WI38 (cell line): ENCODE results near the gene RBPJL.

ENCODE experiments used
- H3K4me3 ChIP-seq: 2 replicates; pipeline ENCODE4 v1.5.1; 2011; ENCODE audit warnings: low read depth, mild to moderate bottlenecking, control low read depth, low read length
- TF ChIP-seq, protein P1 (sequence below): IDR thresholded peaks from 2 replicates; pipeline ENCODE4 v1.5.1; 2012; ENCODE audit warnings: low read depth, mild to moderate bottlenecking, control low read depth, low read length

RBPJL gene

DNA sequence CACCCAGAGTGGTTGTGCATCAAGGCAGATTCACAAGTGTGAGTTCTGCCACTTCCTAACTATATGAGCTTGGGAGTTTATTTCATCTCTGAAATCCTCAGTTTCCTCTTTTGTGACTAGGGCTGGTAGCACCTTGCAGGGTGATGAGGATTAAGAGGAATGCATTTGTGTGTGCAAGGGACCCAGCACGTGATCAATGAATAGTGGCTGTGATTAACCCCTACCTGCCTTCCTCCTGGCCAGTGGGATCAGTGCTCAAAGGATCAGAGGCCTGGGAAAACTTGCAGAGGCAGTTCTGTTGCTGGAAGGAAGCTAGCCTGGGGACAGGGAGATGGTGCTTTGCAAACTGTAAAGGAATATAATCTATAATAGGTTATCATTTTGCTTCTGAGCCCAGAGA is 34.3 kb downstream of the RBPJL start:
- TF ChIP-seq, protein P1, sequence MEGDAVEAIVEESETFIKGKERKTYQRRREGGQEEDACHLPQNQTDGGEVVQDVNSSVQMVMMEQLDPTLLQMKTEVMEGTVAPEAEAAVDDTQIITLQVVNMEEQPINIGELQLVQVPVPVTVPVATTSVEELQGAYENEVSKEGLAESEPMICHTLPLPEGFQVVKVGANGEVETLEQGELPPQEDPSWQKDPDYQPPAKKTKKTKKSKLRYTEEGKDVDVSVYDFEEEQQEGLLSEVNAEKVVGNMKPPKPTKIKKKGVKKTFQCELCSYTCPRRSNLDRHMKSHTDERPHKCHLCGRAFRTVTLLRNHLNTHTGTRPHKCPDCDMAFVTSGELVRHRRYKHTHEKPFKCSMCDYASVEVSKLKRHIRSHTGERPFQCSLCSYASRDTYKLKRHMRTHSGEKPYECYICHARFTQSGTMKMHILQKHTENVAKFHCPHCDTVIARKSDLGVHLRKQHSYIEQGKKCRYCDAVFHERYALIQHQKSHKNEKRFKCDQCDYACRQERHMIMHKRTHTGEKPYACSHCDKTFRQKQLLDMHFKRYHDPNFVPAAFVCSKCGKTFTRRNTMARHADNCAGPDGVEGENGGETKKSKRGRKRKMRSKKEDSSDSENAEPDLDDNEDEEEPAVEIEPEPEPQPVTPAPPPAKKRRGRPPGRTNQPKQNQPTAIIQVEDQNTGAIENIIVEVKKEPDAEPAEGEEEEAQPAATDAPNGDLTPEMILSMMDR: no peak
- H3K4me3 ChIP-seq: no peak overlapping the region

GRCh38 chr20:45341579-45341938 is 34.9 kb downstream of the RBPJL start:
- TF ChIP-seq, protein P1: no peak
- H3K4me3 ChIP-seq: peak overlapping the region; percentile 31

DNA sequence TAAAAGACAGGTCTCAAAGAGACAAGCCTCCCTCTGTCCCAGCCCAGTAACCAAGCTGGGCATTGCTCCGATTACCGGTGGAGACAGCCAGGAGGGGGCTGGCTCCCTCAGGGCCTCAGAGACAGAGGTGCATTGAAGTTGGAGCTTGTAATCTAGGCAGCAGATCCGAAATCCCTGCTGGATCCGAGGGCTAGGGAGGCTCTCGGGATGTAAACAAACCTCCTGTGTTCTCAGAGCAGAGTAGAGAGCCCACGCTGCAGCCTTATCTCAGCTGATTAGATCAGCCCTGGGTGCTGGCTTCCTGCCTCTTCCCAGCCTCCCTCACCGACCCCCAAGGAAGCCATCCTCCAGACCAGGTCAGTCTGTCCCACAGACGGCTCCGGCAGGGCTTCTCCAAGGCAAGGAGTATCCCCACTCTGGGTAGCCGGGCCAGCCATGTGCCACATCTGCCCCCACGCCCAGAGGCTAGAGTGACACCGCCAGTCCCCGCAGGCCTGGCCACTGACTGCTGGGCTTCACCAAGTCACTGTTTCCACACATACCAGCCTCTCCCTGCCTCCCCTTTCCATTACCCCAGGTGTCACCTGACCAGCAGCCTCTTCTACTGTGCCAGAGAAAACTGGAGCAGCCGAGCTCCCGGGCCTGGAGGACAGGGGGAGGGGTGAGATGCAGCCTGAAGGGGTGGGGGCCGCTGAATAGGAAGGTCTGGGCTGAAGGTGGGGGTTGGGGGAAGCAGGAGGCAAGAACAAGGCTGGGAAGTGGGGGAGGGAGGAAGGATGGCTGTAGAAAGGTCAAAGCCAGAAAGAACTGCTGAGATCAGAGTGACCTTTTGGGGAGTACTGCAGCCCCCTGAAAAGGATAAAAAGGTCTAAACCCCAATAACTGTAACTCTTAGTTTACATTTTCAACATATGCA is 35.6 kb downstream of the RBPJL start:
- peak overlapping the region; percentile 31 for H3K4me3 ChIP-seq
- TF ChIP-seq, protein P1: no peak

DNA sequence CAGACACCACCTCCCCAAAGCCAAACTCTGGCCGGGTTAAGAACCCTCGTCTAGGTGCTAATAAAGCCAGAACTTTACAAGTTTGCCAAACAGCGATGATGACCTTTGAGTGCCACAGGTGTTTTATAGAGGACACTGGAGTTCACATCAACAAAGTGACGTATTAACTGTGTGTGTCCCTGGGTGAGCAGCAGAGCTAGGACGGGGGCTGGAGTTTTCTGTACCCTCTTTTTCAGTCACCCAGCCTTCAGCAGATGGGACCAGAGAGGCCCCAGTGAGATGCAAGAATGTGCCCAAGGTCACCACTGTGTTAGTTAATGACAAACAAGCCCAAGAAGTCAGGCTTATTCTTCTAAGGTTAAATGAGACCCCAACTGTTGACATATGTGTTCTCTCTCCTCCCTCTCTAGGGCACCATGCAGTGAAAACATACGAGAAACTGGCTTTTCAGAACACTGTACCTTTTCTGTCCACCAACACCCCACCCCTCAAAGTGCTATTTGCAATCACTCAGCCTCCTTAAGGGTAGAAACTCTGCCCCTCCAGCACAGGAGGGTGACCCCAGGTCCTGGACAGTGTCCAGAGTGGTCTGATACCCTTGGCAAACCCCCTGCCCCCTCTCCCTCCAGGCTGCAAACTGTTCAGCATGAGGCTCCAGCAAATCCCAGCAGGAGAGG is 36.4 kb downstream of the RBPJL start:
- peak overlapping the region; percentile 98 for H3K4me3 ChIP-seq

DNA sequence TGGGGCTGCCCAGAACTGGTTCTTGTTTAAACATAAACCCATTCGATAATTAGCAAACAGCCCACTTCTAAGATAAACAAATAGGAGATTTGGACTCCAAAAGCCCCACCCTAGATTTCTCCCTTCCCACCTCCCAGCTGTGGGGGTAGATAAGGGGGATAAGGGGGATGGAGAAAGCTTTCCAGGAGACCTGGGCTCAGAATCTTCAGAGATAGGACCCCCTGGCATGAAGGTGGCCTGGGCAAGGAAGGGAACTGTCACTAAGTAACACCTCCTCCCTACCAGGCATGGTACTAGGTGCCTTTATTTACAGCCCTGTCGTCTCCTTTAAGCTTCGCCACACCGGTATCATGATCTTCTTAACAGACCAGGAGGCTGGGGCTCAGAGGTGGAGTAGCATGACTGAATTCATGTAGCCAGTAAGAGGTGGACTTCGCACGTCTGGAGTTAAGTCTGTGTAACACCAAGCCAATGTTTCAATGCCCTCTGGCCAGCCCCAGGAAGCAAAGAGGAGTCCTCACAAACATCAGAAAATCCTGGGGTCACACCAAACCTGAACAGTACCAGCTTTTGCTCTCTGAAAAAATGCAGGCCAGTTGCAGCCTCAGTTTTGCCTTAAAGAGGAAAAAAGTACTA is 37.0 kb downstream of the RBPJL start:
- H3K4me3 ChIP-seq: peak overlapping the region; percentile 98
- TF ChIP-seq, protein P1: no peak

More for the DNA sequence above, 36.4 kb downstream of the RBPJL start:
- TF ChIP-seq, protein P1: no peak

GRCh38 chr20:45344168-45344860 is 37.7 kb downstream of the RBPJL start:
- TF ChIP-seq, protein P1: no peak
- H3K4me3 ChIP-seq: peak overlapping the region; percentile 98
